Measurements from ENCODE around the gene LNX1.
A peak's percentile ranks its signal among the peaks of the same experiment; 100 is the strongest.

The LNX1 gene

GRCh38 chr4:53595204-53595603, 3.9 kb upstream of the LNX1 start:
- no peak for DNase-seq (ENCODE audit: low read depth in 1 of 2, low spot score in 1 of 2)
- in situ Hi-C loops (cut with HindIII; ENCODE audit: low pct_unique_long_range_greater_than_20kb, low sequenced_read_pairs) = no loop called here
- TF ChIP-seq JUND (IDR thresholded peaks at IDR 0.05; ENCODE audit: low read depth) = no peak

GRCh38 chr4:53593765-53594164, 2.5 kb upstream of the LNX1 start:
- DNase-seq (ENCODE audit: low read depth in 1 of 2, low spot score in 1 of 2) = no peak
- in situ Hi-C loops (cut with HindIII; ENCODE audit: low pct_unique_long_range_greater_than_20kb, low sequenced_read_pairs) = no loop called here

DNA sequence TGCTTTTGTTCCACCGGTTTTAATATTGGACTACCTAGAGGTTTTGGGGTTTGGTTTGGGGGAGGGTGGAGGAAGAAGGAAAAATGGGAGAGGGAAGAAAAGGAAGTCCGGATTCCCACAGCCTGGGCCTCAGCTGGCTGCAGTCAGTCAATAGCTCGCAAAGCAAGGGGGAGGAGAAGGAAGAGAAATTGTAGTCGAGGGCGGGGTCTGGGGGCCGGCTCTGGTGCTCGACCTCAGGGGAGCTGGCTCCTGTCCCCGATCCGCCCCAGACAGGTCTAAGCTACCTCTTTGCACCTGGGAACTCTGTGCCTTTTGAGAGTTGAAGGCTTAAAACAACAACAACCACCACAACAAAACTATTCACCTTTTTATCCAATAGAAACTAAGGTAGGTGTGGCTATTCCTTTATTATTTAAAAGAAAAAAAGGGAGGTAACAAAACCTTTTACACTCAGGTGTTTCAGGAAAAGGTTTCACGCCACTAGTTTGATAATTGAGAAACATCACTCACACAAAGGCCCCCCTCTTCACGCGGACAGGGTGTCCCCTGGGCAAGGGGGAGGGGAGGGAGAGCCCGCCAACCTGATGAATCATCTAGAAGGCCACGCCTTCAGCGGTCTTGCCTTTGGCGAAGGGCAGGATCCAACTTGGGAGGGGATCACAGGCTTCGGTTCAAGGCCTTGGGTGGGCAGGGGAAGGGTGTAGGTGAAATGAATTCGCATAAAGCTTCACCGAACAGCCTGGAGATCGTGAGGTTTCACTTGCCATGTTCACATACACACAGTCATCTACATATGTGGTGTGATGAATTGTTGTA, 1.6 kb upstream of the LNX1 start:
- TF ChIP-seq JUND (IDR thresholded peaks at IDR 0.05; ENCODE audit: low read depth) = peak; percentile 49; the same call in 1 of the 2 replicates
- peak; percentile 21 to 92 for DNase-seq (ENCODE audit: low read depth in 1 of 2, low spot score in 1 of 2)
- in situ Hi-C loops (cut with HindIII; ENCODE audit: low pct_unique_long_range_greater_than_20kb, low sequenced_read_pairs) = no loop called here

More at GRCh38 chr4:53593765-53594164, 2.5 kb upstream of the LNX1 start:
- TF ChIP-seq JUND (IDR thresholded peaks at IDR 0.05; ENCODE audit: low read depth) = no peak

GRCh38 chr4:53592122-53592521, 836 bp upstream of the LNX1 start:
- in situ Hi-C loops (cut with HindIII; ENCODE audit: low pct_unique_long_range_greater_than_20kb, low sequenced_read_pairs) = no loop called here
- TF ChIP-seq JUND (IDR thresholded peaks at IDR 0.05; ENCODE audit: low read depth) = no peak
- DNase-seq (ENCODE audit: low read depth in 1 of 2, low spot score in 1 of 2) = peak in 1 of 2 experiments; percentile 74

- no peak for DNase-seq (ENCODE audit: low read depth in 1 of 2, low spot score in 1 of 2)
- no peak for TF ChIP-seq JUND (IDR thresholded peaks at IDR 0.05; ENCODE audit: low read depth)
- in situ Hi-C loops (cut with HindIII; ENCODE audit: low pct_unique_long_range_greater_than_20kb, low sequenced_read_pairs) = no loop called here
Measured at GRCh38 chr4:53590187-53590586, 1.1 kb downstream of the LNX1 start.

DNA sequence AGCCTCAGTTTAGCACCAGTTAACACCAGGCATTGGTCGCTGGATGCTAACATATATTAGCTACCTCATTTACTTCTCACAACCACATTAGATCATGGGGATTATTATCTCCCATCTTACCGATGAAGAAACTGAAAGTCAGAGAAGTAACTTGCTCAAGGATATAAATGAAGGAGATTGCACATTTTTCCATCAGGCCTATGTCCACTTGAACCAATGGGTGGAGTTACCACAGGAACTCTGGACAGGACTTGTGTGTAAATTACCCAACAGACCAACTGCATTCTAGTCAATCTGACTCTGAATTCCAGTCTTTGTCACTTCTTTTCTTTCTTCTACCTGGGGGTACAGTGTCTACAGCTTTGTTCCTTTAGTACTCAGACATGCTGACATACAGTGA, 1.8 kb downstream of the LNX1 start:
- DNase-seq (ENCODE audit: low read depth in 1 of 2, low spot score in 1 of 2) = no peak
- no peak for TF ChIP-seq JUND (IDR thresholded peaks at IDR 0.05; ENCODE audit: low read depth)
- in situ Hi-C loops (cut with HindIII; ENCODE audit: low pct_unique_long_range_greater_than_20kb, low sequenced_read_pairs) = no loop called here

DNA sequence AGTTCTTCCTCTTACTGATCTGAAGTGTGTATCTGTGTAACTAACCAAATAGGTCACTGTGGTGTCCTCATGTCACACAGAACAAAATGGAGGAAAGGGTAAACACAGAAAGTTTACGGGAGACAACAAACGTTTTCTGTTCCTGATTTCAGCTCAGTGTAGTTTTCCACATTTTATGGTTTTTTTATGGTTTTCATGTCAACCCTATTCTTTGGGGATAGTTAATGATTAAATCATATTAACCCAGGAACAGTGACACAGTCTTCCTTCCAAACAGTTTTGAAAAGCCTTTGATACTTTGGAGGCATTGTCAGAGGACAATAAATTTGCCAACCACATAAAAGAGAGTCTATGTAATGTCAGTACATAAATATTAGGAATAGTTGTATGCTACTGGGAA, 4.2 kb downstream of the LNX1 start:
- in situ Hi-C loops (cut with HindIII; ENCODE audit: low pct_unique_long_range_greater_than_20kb, low sequenced_read_pairs) = no loop called here
- TF ChIP-seq JUND (IDR thresholded peaks at IDR 0.05; ENCODE audit: low read depth) = no peak

DNA sequence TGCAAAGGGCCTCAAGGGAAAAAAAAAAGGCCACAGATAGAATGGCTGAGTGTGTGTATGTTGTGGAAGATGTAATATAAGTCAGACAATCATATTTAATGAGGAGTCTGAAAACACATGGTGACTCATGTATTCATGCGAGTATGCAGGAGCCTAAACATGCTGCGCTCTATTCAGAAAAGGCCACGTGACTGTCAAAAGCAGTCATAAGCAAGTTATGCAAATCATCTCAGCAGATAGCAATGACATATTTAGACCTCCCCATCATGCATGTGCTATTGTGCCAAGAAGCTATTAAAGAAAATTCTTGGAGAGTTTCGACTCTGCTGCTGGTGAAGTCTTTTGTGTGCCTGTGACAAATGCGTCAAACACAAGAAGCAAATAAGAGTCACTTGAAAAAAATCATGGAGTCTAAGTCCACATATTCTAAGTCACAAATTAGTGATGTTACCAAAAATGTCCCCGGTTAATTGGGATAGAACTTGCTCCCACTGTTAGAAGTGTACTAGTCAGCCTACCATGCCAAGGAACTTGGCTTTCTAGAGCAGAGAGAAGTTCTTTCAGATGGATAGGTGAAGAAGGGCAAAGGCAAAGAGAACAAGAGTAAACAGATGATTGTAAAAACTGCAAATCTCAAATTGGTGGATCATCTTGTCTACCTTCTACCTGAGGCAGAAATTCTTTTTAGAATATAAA, 5.0 kb downstream of the LNX1 start:
- in situ Hi-C loops (cut with HindIII; ENCODE audit: low pct_unique_long_range_greater_than_20kb, low sequenced_read_pairs) = no loop called here
- no peak for TF ChIP-seq JUND (IDR thresholded peaks at IDR 0.05; ENCODE audit: low read depth)
- no peak for DNase-seq (ENCODE audit: low read depth in 1 of 2, low spot score in 1 of 2)

More for the DNA sequence above, 4.2 kb downstream of the LNX1 start:
- no peak for DNase-seq (ENCODE audit: low read depth in 1 of 2, low spot score in 1 of 2)

DNA sequence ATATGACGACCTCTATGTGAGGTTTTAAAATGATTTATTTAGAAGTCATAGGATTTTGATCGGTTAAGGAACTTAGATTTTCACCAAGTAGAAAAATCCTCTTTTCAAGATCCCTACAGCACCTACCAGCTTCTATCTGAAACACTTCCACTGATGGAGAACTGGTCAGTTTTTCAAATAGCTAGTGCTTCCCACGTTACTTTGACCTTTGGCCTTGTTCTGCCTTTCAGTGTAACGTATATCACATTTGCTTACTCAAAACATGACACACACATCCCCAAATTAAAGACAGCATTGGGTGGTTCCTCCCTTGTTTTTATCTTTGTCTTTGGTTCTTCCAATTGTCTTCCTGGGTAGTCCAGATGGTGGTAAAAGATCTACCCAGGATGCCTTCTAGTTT, 6.6 kb downstream of the LNX1 start:
- TF ChIP-seq JUND (IDR thresholded peaks at IDR 0.05; ENCODE audit: low read depth) = no peak
- in situ Hi-C loops (cut with HindIII; ENCODE audit: low pct_unique_long_range_greater_than_20kb, low sequenced_read_pairs) = no loop called here
- DNase-seq (ENCODE audit: low read depth in 1 of 2, low spot score in 1 of 2) = no peak

DNA sequence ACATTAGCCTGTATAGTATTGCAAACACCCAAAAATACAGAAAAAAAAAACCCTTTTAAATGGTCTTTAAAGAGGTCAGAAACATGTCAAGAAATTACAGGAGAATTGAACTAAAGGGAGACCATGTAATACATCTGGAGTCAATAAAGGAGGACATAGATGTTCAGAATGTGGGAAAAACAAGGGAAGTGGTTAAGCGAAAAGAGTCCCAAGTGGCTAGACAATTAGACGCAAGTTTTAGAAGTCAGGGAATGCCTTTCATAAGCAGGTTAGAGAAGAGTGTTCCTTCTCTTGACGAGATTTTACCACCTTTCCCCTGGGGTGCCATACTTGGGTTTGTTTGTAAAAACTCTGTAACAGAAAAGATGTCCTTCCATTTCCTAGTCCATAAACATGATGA, 7.8 kb downstream of the LNX1 start:
- no peak for DNase-seq (ENCODE audit: low read depth in 1 of 2, low spot score in 1 of 2)
- no peak for TF ChIP-seq JUND (IDR thresholded peaks at IDR 0.05; ENCODE audit: low read depth)
- in situ Hi-C loops (cut with HindIII; ENCODE audit: low pct_unique_long_range_greater_than_20kb, low sequenced_read_pairs) = no loop called here

- DNase-seq (ENCODE audit: low read depth in 1 of 2, low spot score in 1 of 2) = peak in 1 of 2 experiments; percentile 30
- in situ Hi-C loops (cut with HindIII; ENCODE audit: low pct_unique_long_range_greater_than_20kb, low sequenced_read_pairs) = no loop called here
- no peak for TF ChIP-seq JUND (IDR thresholded peaks at IDR 0.05; ENCODE audit: low read depth)
Measured at GRCh38 chr4:53582194-53582593, 9.1 kb downstream of the LNX1 start.

GRCh38 chr4:53580274-53580673, 11.0 kb downstream of the LNX1 start:
- in situ Hi-C loops (cut with HindIII; ENCODE audit: low pct_unique_long_range_greater_than_20kb, low sequenced_read_pairs) = no loop called here
- no peak for TF ChIP-seq JUND (IDR thresholded peaks at IDR 0.05; ENCODE audit: low read depth)
- DNase-seq (ENCODE audit: low read depth in 1 of 2, low spot score in 1 of 2) = no peak

GRCh38 chr4:53579826-53580225, 11.5 kb downstream of the LNX1 start:
- in situ Hi-C loops (cut with HindIII; ENCODE audit: low pct_unique_long_range_greater_than_20kb, low sequenced_read_pairs) = no loop called here
- no peak for DNase-seq (ENCODE audit: low read depth in 1 of 2, low spot score in 1 of 2)
- TF ChIP-seq JUND (IDR thresholded peaks at IDR 0.05; ENCODE audit: low read depth) = no peak
